ENCODE data around the gene RLBP1. TPM values are rescaled to one million over a fixed set of nuclear protein-coding genes. Genes with fewer than 3 reads are reported as not detected.
A peak's percentile ranks its signal among the peaks of the same experiment; 100 is the strongest.

RLBP1 gene
- total and polyA plus RNA-seq, 10 donors = not detected

- peaks cover 0 to 35% (median 15%) of the 10 kb centered on the region in 6 donors for H3K4me1 ChIP-seq
- no peaks in the 10 kb centered on the region for H3K27me3 ChIP-seq (replicated peaks in 1 of 7)
- H3K27ac ChIP-seq = no peak overlapping the region
- H3K9me3 ChIP-seq = no peaks in the 10 kb centered on the region
- H3K4me3 ChIP-seq = no peak overlapping the region
- H3K36me3 ChIP-seq = peaks cover 3 to 91% (median 39%) of the 10 kb centered on the region in 6 donors
- no peak for DNase-seq
- intact Hi-C loops (cut with DNase I; ENCODE audit: low total_unique reads) = loop anchor here (5.0 to 10.0 kb wide), 2 partner anchors 118 to 271 kb away; no protein-coding TSS in a partner anchor
- TF ChIP-seq POLR2A (IDR thresholded peaks at IDR 0.05) = no peak
- TF ChIP-seq CTCF (IDR thresholded peaks at IDR 0.05 in 8 of 11, conservative IDR thresholded peaks at IDR 0.05 in 3 of 11) = no peak
- no peak for TF ChIP-seq POLR2AphosphoS5 (IDR thresholded peaks at IDR 0.05)
- WGBS, 5 donors = 67 to 82% (median 74%) methylated on average over 11 to 13 of the region's 13 CpGs
Observed at GRCh38 chr15:89175617-89176191, 45.7 kb downstream of the RLBP1 start.

- no peaks in the 10 kb centered on the region for H3K27me3 ChIP-seq (replicated peaks in 1 of 7)
- 78 to 96% (median 89%) methylated on average over 5 of the region's 5 CpGs for WGBS, 5 donors
- no peaks in the 10 kb centered on the region for H3K9me3 ChIP-seq
- DNase-seq = no peak
- H3K4me3 ChIP-seq = no peak overlapping the region
- TF ChIP-seq POLR2A (IDR thresholded peaks at IDR 0.05) (no peak), CTCF (IDR thresholded peaks at IDR 0.05 in 8 of 11, conservative IDR thresholded peaks at IDR 0.05 in 3 of 11) (no peak), POLR2AphosphoS5 (IDR thresholded peaks at IDR 0.05) (no peak)
- peaks cover 0 to 35% (median 15%) of the 10 kb centered on the region in 6 donors for H3K4me1 ChIP-seq
- no peak overlapping the region for H3K27ac ChIP-seq
- peaks cover 3 to 82% (median 39%) of the 10 kb centered on the region in 6 donors for H3K36me3 ChIP-seq
- intact Hi-C loops (cut with DNase I; ENCODE audit: low total_unique reads) = loop anchor here (10.0 kb wide), 1 partner anchor 270 kb away; no protein-coding TSS in a partner anchor
Observed at GRCh38 chr15:89174476-89174875, 46.9 kb downstream of the RLBP1 start.

- WGBS, 5 donors = 69 to 86% (median 82%) methylated on average over 2 of the region's 2 CpGs
- DNase-seq = no peak
- Histone ChIP-seq H3K9me3 (no peaks in the 10 kb centered on the region), H3K4me1 (peaks cover 0 to 38% (median 16%) of the 10 kb centered on the region in 6 donors), H3K27me3 (replicated peaks in 1 of 7) (no peaks in the 10 kb centered on the region), H3K27ac (peak overlapping the region in 4 of 8 donors; percentile 32 to 78 (median 44)), H3K4me3 (no peak overlapping the region), H3K36me3 (peaks cover 3 to 79% (median 32%) of the 10 kb centered on the region in 6 donors)
- TF ChIP-seq POLR2A (IDR thresholded peaks at IDR 0.05) (no peak), POLR2AphosphoS5 (IDR thresholded peaks at IDR 0.05) (no peak), CTCF (IDR thresholded peaks at IDR 0.05 in 8 of 11, conservative IDR thresholded peaks at IDR 0.05 in 3 of 11) (no peak)
- intact Hi-C loops (cut with DNase I; ENCODE audit: low total_unique reads) = loop anchor here (10.0 kb wide), 1 partner anchor 268 kb away; no protein-coding TSS in a partner anchor
Observed at GRCh38 chr15:89172921-89173320, 48.5 kb downstream of the RLBP1 start.
